Bronchial epithelial cell (primary cell): ENCODE data around the gene PRICKLE2. TPM values are rescaled to one million over a fixed set of nuclear protein-coding genes. Genes with fewer than 3 reads are reported as not detected.

ENCODE experiments used
- DNase-seq: peaks from one replicate; pipeline ENCODE4 v3.0.0-alpha.2; 2010; ENCODE audit warnings: low read depth
- FAIRE-seq: peaks from 2 replicates; lab custom pipeline; 2011; peaks lifted over from hg19 to GRCh38; lab: Jason Lieb, UNC
- H3K27me3 ChIP-seq: 2 replicates; pipeline ENCODE4 v1.5.1; 2011; ENCODE audit warnings: low read length; ENCODE audit not compliant: control insufficient read depth, insufficient read depth
- H3K36me3 ChIP-seq: 2 replicates; pipeline ENCODE4 v1.5.1; 2011; ENCODE audit warnings: low read length; ENCODE audit not compliant: control insufficient read depth, insufficient read depth
- H3K4me3 ChIP-seq: 2 replicates; pipeline ENCODE4 v1.5.1; 2011; ENCODE audit warnings: mild to moderate bottlenecking, low read depth, low read length, control low read depth
- total RNA-seq: library from RNA; depleted of rRNA; stranded (reverse); fragments of >200 nt; gene quantifications from 2 replicates; pipeline ENCODE4 v1.2.1, GENCODE V29; 2014
- TF ChIP-seq, protein P1 (sequence below): IDR thresholded peaks from 2 replicates; pipeline ENCODE4 v1.5.1; 2011; ENCODE audit warnings: mild to moderate bottlenecking, moderate library complexity, low read length, control low read depth, inconsistent platforms; ENCODE audit not compliant: insufficient read depth, severe bottlenecking

Gene PRICKLE2
- total RNA-seq, 1 donor from 2014 or later, result 2.4 TPM

DNA sequence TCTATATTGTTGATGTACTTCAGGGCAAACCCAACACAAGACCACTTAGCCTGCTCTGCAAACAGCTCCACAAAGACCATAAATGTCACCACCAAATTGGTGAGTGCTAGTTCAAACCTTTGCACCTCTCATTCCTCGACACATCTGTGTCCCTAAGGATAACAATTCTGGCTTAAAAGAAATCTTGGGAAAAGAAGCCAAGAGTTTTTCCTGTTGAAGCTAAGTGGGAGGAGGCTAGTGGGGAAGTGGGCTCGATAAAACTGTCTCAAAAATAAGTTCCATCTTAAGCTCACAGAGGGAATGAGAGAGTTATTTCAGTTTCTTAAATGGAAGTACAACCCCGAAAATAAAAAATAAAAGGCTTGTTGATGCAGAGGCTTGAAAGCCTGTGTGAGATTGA, 40.4 kb upstream of the PRICKLE2 start:
- no peaks in the 10 kb centered on the region for H3K36me3 ChIP-seq
- H3K4me3 ChIP-seq, result no peak overlapping the region
- TF ChIP-seq, protein P1, sequence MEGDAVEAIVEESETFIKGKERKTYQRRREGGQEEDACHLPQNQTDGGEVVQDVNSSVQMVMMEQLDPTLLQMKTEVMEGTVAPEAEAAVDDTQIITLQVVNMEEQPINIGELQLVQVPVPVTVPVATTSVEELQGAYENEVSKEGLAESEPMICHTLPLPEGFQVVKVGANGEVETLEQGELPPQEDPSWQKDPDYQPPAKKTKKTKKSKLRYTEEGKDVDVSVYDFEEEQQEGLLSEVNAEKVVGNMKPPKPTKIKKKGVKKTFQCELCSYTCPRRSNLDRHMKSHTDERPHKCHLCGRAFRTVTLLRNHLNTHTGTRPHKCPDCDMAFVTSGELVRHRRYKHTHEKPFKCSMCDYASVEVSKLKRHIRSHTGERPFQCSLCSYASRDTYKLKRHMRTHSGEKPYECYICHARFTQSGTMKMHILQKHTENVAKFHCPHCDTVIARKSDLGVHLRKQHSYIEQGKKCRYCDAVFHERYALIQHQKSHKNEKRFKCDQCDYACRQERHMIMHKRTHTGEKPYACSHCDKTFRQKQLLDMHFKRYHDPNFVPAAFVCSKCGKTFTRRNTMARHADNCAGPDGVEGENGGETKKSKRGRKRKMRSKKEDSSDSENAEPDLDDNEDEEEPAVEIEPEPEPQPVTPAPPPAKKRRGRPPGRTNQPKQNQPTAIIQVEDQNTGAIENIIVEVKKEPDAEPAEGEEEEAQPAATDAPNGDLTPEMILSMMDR, result no peak
- FAIRE-seq (no peak), DNase-seq (no peak)
- no peaks in the 10 kb centered on the region for H3K27me3 ChIP-seq

DNA sequence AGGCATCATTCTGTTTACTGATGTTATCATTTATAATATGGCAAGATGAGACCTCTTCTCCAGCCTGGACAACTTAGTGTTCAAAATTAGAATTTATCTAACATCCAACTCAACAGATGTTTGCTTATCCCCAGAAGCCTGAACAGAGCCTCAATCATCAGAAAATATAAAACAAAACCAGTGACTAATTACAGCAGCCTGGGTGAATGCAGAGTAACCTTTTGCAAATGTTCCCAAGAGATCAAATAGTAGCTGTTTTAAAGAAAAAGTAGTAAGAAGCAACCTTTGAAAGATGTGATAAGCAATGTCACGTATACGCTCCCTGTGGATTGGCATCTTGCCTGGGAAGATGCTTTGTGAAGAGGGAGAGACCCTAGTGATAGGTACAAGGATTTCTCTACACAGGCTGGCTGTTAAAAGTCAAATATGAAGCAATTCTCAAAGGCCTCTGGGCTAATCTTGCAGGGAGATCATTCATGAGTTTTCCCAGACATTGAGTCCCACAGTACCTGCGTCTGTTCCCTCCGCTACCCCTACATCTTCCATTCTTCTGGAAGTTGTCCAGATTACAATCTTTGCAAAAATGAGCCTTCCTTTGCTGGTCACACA, 39.3 kb upstream of the PRICKLE2 start:
- DNase-seq, result no peak
- H3K4me3 ChIP-seq, result no peak overlapping the region

DNA sequence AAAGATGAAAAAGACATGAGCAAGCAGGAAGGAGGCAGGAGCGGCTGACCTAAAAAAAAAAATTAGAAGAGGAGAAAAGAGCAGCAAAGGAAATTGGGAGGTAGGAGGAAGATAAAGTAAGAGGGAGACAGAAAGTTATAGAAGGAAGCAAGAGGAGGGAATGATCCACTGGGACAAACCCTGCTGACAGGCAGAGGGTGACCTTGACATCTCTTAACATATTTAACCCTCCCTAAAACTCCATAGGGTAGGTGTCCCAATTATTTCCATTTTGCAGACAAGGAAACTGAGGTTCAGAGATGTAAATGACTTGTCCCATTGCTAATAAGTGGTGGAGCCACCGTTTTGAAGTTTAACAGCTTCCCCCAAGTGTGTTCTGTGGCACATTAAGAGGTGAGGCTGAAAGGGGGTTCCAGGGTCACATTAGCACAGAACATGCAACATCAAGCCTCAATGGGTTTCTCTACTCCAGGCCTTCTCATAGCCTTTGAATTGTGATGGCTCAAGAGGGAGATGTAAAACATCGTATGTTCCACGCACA, 37.4 kb upstream of the PRICKLE2 start:
- DNase-seq, result no peak
- no peak for FAIRE-seq
- TF ChIP-seq, protein P1, result no peak
- H3K27me3 ChIP-seq, result no peaks in the 10 kb centered on the region
- H3K4me3 ChIP-seq, result no peak overlapping the region
- no peaks in the 10 kb centered on the region for H3K36me3 ChIP-seq

More for the DNA sequence above, 39.3 kb upstream of the PRICKLE2 start:
- Histone ChIP-seq H3K36me3 (no peaks in the 10 kb centered on the region), H3K27me3 (no peaks in the 10 kb centered on the region)
- TF ChIP-seq, protein P1, result no peak
- no peak for FAIRE-seq

DNA sequence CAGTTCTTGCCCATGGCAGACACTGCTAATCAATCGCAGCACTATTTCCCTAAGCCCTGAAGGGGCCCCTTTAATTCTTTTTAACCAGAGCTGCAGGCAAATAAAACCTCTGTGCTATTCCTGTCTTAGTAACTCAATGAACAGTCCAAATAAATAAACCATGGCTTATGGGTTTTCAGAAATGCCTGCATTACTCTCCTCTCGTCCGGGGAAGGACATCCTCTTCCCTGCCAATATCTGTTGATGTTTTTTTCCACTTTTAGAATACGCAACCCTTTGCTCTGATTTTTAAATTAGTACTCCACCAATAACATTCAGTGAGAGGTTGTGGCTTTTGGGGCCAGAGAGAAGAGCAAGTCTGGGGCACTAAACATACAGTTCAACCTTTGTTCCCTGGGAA, 35.2 kb upstream of the PRICKLE2 start:
- FAIRE-seq (no peak), DNase-seq (no peak)
- H3K27me3 ChIP-seq, result no peaks in the 10 kb centered on the region
- no peak overlapping the region for H3K4me3 ChIP-seq
- TF ChIP-seq, protein P1, result no peak
- H3K36me3 ChIP-seq, result no peaks in the 10 kb centered on the region

DNA sequence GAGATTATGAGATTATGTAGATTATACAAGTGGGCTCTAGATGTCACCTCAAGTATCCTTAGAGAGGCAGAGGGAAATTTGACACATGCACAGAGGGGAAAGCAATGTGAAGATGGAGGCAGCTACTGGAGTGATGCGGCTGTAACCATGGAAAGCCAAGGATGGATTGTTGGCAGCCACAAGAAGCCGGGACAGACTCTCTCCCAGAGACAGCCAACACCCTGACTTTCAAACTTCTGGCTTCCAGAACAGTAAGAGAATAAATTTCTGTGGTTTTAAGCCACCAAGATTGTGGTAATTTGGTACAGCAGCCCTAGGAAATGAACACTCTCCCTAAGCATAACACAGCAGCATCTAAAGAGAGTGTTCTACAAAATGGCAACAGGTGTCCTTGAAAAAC, 34.4 kb upstream of the PRICKLE2 start:
- H3K36me3 ChIP-seq, result no peaks in the 10 kb centered on the region
- H3K4me3 ChIP-seq, result no peak overlapping the region
- TF ChIP-seq, protein P1, result no peak
- no peak for DNase-seq
- H3K27me3 ChIP-seq, result no peaks in the 10 kb centered on the region
- FAIRE-seq, result no peak
